HEK293 (cell line): ENCODE measurements around the gene WIPI1.

Experiments
- CTCF ChIP-seq: fragments of 450-650 bp; formaldehyde crosslinking; IDR thresholded peaks from 2 replicates; pipeline ENCODE4 v1.5.1; 2016; ENCODE audit warnings: missing biosample characterization, missing genetic modification characterization
- GLI2 ChIP-seq: fragments of 450-650 bp; formaldehyde crosslinking; IDR thresholded peaks from 2 replicates; pipeline ENCODE4; 2017; ENCODE audit warnings: missing biosample characterization, missing genetic modification characterization, low read depth, borderline replicate concordance
- ZBTB10 ChIP-seq: fragments of 450-650 bp; formaldehyde crosslinking; IDR thresholded peaks from 2 replicates; pipeline ENCODE4 v1.5.1; 2016; ENCODE audit warnings: missing biosample characterization, missing genetic modification characterization
- ZBTB17 ChIP-seq: fragments of 450-650 bp; formaldehyde crosslinking; IDR thresholded peaks from 2 replicates; pipeline ENCODE4 v1.5.1; 2016; ENCODE audit warnings: missing biosample characterization, missing genetic modification characterization
- ZNF114 ChIP-seq: fragments of 450-650 bp; formaldehyde crosslinking; IDR thresholded peaks from 2 replicates; pipeline ENCODE4 v1.5.0; 2017; ENCODE audit warnings: missing biosample characterization, missing genetic modification characterization
- ZNF423 ChIP-seq: fragments of 450-650 bp; formaldehyde crosslinking; IDR thresholded peaks from 2 replicates; pipeline ENCODE4 v1.5.1; 2016; ENCODE audit warnings: missing biosample characterization, missing genetic modification characterization
- ZNF473 ChIP-seq: fragments of 450-650 bp; formaldehyde crosslinking; IDR thresholded peaks from 2 replicates; pipeline ENCODE4 v1.5.1; 2017; ENCODE audit warnings: missing biosample characterization, missing genetic modification characterization

- no peak for TF ChIP-seq ZNF473 (tag by site-specific recombination)
- TF ChIP-seq GLI2 (tag by site-specific recombination) = no peak
- TF ChIP-seq ZNF114 (tag by site-specific recombination) = no peak
- no peak for TF ChIP-seq ZBTB10 (tag by site-specific recombination)
- TF ChIP-seq CTCF = no peak
- TF ChIP-seq ZNF423 (tag by site-specific recombination) = no peak
- no peak for TF ChIP-seq ZBTB17 (tag by site-specific recombination)
Measured at GRCh38 chr17:68424861-68425260, 32.4 kb downstream of the WIPI1 start.
